Activated CD4-positive, alpha-beta T cell treated with anti-CD3 and anti-CD28 coated beads for 36 hours (primary cell): ENCODE measurements around the gene HES4. TPM values are rescaled to one million over a fixed set of nuclear protein-coding genes. Genes with fewer than 3 reads are reported as not detected.
"Not testable (repeated sequence)": the region's sequence is repeated elsewhere in the genome, so short reads cannot be mapped to it uniquely, and the experiment has no call there.

Experiments used
- ATAC-seq: fragments of 200-7000 bp; cut with Tn5 transposase; one replicate; pipeline ENCODE4 v1.10.0; 2021; ENCODE audit warnings: mild to moderate bottlenecking, moderate library complexity
- CTCF ChIA-PET: fragments of 350-600 bp; sonication (Branson Sonifier 250); formaldehyde crosslinking; loops from one replicate; lab custom pipeline; 2021; ENCODE audit warnings: antibody characterized with exemption; lab: Charles Lee
- POLR2A ChIA-PET: fragments of 350-600 bp; sonication (Branson Sonifier 250); formaldehyde crosslinking; loops from one replicate; lab custom pipeline; 2021; ENCODE audit warnings: antibody characterized with exemption, inconsistent platforms; lab: Charles Lee
- DNase-seq: peaks from one replicate; pipeline ENCODE4 v3.0.0-alpha.2; 2020
- H3K27ac Mint-ChIP-seq: one replicate; pipeline ENCODE4 v1.8.0; 2021; ENCODE audit warnings: mixed read lengths
- H3K27me3 Mint-ChIP-seq: one replicate; pipeline ENCODE4 v1.8.0; 2021; ENCODE audit warnings: mixed read lengths
- H3K36me3 Mint-ChIP-seq: one replicate; pipeline ENCODE4 v1.8.0; 2021; ENCODE audit warnings: low read depth, mixed read lengths
- H3K4me1 Mint-ChIP-seq: one replicate; pipeline ENCODE4 v1.8.0; 2021; ENCODE audit warnings: mixed read lengths
- H3K4me3 Mint-ChIP-seq: one replicate; pipeline ENCODE4 v1.8.0; 2021; ENCODE audit warnings: mild to moderate bottlenecking, moderate library complexity, mixed read lengths
- H3K9me3 Mint-ChIP-seq: one replicate; pipeline ENCODE4 v1.8.0; 2021; ENCODE audit warnings: low read depth, mixed read lengths
- intact Hi-C, 2 experiments: fragments of 100-400 bp; cut with DNase I in 1 of 2; cut with micrococcal nuclease in 1 of 2; formaldehyde crosslinking; loops; one replicate each; pipeline versions ENCODE4 v1.14.2 to v1.15.1; 2022 to 2024; cut with DNase I, micrococcal nuclease
- total RNA-seq, 2 experiments: library from RNA; stranded (reverse); gene quantifications; one replicate each; pipeline ENCODE4 v1.2.3, GENCODE V29; 2021

The HES4 gene
- total RNA-seq, 2 experiments from 2014 or later: 3.5 to 4.2 TPM

DNA sequence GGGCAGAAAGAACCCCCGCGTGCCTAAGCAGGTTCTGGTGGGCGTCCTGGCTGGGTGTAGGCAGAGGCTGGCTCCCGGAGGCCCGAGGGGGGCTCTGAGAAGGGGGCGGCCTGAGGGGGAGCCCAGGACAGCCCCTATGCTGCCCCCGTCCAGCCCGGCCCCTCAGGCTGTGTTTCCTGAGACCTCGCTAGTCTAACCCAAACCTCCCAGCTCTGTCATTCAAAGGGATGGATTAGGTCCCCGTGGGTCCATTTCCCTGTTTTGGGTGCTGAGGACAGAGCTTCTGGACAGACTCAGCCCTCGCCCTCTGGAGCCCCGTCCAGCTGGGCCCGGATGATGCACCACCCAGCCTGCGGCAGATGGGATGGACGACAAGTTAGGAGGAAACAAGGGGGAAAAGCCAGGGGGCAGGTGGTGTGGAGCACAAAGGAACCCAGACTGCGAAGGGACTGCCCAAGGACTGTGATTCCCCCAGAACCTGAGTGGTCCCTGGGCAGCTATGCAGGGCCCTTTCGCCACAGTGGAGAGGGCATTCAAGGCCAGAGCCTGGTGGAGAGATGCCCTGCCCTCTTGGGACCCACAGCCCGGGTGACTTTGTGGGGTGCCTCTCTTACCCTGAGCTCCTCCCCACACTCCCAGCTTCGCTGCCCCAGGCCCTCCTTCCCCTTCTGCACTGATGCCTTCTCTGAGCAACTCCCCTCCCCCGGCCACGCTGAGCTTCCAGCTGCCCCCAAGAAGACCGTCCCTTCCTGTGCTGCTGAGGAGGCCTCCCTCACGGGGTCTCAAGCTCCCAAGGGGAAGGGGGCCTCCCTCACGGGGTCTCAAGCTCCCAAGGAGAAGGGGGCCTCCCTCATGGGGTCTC is 2.8 kb downstream of the HES4 start:
- H3K4me3 Mint-ChIP-seq: no peak overlapping the region
- intact Hi-C loops: no loop called here
- ATAC-seq: no peak
- ChIA-PET CTCF (interaction anchor here (0.8 to 1.3 kb wide), 5 partner anchors 13 to 24 kb away, joined by 3 to 5 read pairs (median 4); partner anchors contain the start of gene PERM1), POLR2A (interaction anchor here (0.5 kb wide), 1 partner anchor 366 kb away, joined by 6 read pairs; no protein-coding TSS in a partner anchor)
- no peak overlapping the region for H3K27ac Mint-ChIP-seq
- H3K4me1 Mint-ChIP-seq: peaks cover 19% of the 10 kb centered on the region
- H3K27me3 Mint-ChIP-seq: peaks cover 15% of the 10 kb centered on the region
- no peak for DNase-seq
- peaks cover 7% of the 10 kb centered on the region for H3K9me3 Mint-ChIP-seq
- H3K36me3 Mint-ChIP-seq: peaks cover 1% of the 10 kb centered on the region

DNA sequence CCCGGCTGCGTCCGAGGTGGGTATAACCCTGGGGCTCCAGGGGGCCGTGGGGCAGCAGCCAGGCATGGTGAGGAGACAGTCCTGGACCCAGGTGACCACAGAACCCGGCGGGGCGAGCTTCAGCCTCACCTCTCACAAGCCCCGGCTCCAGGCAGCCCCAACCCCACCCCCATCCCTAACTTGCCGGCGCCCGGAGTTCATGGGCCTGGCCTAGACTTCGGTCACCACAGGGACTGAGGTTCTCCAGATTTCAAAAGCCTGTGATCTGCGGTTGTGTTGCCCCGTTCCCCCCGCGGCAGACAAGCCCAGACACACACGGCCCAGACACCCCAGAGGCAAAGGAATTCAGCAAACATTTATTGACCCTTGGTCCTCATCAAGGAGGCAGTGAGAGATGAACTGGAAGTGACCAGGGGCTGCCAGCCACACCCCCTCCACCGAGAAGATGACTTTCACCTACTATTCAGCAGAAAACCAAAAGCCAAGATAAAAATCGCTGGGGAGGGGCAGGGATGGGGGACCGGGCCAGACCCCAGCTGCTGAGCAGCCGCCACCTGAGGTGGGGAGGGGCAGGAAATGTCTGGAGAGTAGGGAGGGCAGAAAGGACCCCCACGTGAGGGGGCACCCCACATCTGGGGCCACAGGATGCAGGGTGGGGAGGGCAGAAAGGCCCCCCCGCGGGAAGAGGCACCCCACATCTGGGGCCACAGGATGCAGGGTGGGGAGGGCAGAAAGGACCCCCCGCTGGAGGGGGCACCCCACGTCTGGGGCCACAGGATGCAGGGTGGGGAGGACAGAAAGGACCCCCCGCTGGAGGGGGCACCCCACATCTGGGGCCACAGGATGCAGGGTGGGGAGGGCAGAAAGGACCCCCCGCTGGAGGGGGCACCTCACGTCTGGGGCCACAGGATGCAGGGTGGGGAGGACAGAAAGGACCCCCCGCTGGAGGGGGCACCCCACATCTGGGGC is 3.9 kb downstream of the HES4 start:
- no peak overlapping the region for H3K27ac Mint-ChIP-seq
- H3K9me3 Mint-ChIP-seq: peaks cover 9% of the 10 kb centered on the region
- peaks cover 1% of the 10 kb centered on the region for H3K36me3 Mint-ChIP-seq
- intact Hi-C loops: no loop called here
- POLR2A ChIA-PET: no interaction called here
- peaks cover 30% of the 10 kb centered on the region for H3K4me1 Mint-ChIP-seq
- H3K27me3 Mint-ChIP-seq: peaks cover 18% of the 10 kb centered on the region
- ATAC-seq (no peak), DNase-seq (no peak)
- CTCF ChIA-PET: no interaction called here
- no peak overlapping the region for H3K4me3 Mint-ChIP-seq

DNA sequence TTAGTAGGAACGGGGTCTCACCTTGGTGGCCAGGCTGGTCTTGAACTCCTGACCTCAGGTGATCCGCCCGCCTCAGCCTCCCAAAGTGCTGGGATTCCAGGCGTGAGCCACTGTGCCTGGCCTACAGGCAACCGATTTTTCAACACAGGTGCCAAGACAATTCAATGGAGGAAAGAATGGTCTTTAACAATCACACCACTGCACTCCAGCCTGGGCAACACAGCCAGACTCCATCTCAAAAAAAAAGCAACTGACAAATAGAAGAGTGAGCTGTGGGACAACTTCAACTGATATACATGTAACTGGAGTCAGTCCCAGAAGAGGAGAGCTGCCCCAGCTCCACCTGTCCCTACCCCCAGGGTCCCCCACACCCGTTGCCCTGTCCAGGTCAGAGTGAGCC is 5.4 kb downstream of the HES4 start:
- ATAC-seq, H3K4me3 Mint-ChIP-seq, H3K27ac Mint-ChIP-seq, H3K36me3 Mint-ChIP-seq, intact Hi-C loops, DNase-seq, POLR2A ChIA-PET, H3K9me3 Mint-ChIP-seq: not testable (repeated sequence)
- H3K4me1 Mint-ChIP-seq: peaks cover 26% of the 10 kb centered on the region
- H3K27me3 Mint-ChIP-seq: peaks cover 23% of the 10 kb centered on the region
- CTCF ChIA-PET: interaction anchor here (1.5 to 4.7 kb wide), 2 partner anchors 11 to 13 kb away, joined by 3 to 23 read pairs; partner anchors contain the start of gene PERM1

DNA sequence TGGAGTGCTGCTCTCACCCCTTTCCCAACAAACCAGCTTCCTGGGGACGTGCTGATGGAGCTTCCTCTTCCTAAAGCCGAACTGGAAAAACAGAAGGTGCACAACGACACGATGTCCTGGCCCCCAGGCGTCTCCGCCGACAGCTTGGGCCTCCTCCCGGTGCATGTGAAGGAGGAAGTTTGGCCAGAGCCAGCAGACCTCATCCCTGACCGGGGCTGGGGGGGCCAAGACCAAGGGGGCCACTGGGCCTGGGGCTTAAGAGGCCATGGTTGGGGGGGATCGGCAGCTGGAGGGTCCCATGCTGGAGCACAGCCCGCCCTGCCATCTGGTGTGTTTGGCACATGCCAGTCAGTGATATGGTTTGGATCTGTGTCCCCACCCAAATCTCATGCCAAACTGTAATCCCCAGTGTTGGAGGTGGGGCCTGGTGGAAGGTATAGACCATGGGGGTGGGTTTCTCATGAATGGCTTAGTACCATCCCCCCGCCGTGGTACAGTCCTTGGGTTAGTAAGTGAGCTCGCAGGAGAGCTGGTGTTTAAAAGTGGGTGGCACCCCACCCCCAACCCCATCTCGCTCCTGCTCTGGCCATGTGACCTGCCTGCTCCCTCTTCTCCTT is 6.4 kb downstream of the HES4 start:
- ATAC-seq: no peak
- H3K4me3 Mint-ChIP-seq: no peak overlapping the region
- peaks cover 26% of the 10 kb centered on the region for H3K4me1 Mint-ChIP-seq
- no peak overlapping the region for H3K27ac Mint-ChIP-seq
- ChIA-PET POLR2A (no interaction called here), CTCF (interaction anchor here (0.7 to 4.7 kb wide), 4 partner anchors 9 to 114 kb away, joined by 3 to 23 read pairs (median 6); partner anchors contain the start of gene PERM1)
- no peaks in the 10 kb centered on the region for H3K36me3 Mint-ChIP-seq
- H3K9me3 Mint-ChIP-seq: peaks cover 9% of the 10 kb centered on the region
- DNase-seq: no peak
- intact Hi-C loops: loop anchor here in 1 of 2 experiments (2.0 kb wide), 1 partner anchor 19 kb away; the partner anchor contains the start of gene ISG15
- H3K27me3 Mint-ChIP-seq: peaks cover 23% of the 10 kb centered on the region

DNA sequence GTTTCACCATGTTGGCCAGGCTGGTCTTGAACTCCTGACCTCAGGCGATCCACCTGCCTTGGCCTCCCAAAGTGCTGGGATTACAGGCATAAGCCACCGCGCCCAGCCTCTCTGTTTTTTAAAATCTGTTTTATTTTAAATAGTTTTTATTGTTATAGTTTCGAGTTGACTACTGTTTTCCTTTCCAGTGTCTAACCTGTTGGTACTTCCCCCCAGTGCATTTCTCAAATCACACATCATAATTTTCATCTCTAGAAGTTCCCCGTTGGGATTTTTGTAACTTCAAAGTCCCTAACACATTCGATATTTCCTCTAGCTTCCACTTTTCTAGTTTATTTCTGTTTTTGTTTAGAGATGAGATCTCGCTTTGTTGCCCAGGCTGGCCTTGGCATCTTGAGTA is 7.5 kb downstream of the HES4 start:
- DNase-seq: no peak
- Mint-ChIP-seq H3K27me3 (peaks cover 23% of the 10 kb centered on the region), H3K36me3 (no peaks in the 10 kb centered on the region), H3K27ac (peak overlapping the region; percentile 49), H3K9me3 (peaks cover 9% of the 10 kb centered on the region), H3K4me1 (peaks cover 26% of the 10 kb centered on the region), H3K4me3 (no peak overlapping the region)
- intact Hi-C loops: loop anchor here in 1 of 2 experiments (2.0 kb wide), 1 partner anchor 20 kb away; the partner anchor contains the start of gene ISG15
- ChIA-PET CTCF (interaction anchor here (0.6 to 4.7 kb wide), 9 partner anchors 8 to 889 kb away, joined by 3 to 23 read pairs (median 4); partner anchors contain the start of gene AGRN), POLR2A (interaction anchor here (0.6 to 0.7 kb wide), 2 partner anchors 9 to 66 kb away, joined by 3 to 6 read pairs; no protein-coding TSS in a partner anchor)
- ATAC-seq: peak; percentile 82

DNA sequence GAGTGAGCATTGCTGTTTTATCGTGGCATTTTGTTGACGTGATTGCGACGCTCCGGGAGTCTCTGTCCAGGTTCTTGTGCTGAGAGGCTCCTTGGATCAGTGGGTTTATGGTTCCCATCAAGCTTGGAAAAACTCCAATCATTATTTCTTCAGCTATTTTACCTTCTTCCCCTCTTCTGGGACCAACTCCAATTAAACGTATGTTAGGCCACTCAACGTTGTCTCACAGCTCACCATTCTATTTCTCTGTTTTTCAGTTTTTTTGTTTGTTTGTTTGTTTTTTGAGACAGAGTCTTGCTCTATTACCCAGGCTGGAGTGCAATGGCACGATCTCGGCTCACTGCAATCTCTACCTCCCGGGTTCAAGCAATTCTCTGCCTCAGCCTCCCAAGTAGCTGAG is 8.0 kb downstream of the HES4 start:
- POLR2A ChIA-PET: no interaction called here
- CTCF ChIA-PET: interaction anchor here (0.6 to 4.7 kb wide), 6 partner anchors 8 to 889 kb away, joined by 3 to 23 read pairs (median 4); partner anchors contain the start of gene AGRN
- DNase-seq: no peak

DNA sequence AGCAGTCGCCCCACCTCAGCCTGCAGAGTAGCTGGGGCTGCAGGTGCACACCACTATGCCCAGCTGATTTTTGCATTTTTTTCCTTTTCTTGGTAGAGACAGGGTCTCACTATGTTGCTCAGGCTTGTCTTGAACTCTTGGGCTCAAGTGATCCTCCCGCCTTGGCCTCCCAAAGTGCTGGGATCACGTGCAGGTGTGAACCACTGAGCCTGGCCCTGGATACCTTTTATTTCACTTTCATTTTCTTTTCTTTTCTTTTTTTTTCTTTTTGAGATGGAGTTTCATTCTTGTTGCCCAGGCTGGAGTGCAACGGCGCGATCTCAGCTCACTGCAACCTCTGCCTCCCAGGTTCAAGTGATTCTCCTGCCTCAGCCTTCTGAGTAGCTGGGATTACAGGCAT is 8.6 kb downstream of the HES4 start:
- H3K36me3 Mint-ChIP-seq, intact Hi-C loops, ATAC-seq, H3K27ac Mint-ChIP-seq, H3K9me3 Mint-ChIP-seq, DNase-seq, POLR2A ChIA-PET, H3K4me3 Mint-ChIP-seq: not testable (repeated sequence)
- H3K4me1 Mint-ChIP-seq: peaks cover 24% of the 10 kb centered on the region
- CTCF ChIA-PET: interaction anchor here (2.0 to 4.7 kb wide), 2 partner anchors 7 to 11 kb away, joined by 8 to 23 read pairs; no protein-coding TSS in a partner anchor
- peaks cover 23% of the 10 kb centered on the region for H3K27me3 Mint-ChIP-seq

More for the DNA sequence above, 8.0 kb downstream of the HES4 start:
- Mint-ChIP-seq H3K27ac (no peak overlapping the region), H3K9me3 (peaks cover 9% of the 10 kb centered on the region), H3K36me3 (no peaks in the 10 kb centered on the region), H3K4me1 (peaks cover 24% of the 10 kb centered on the region), H3K27me3 (peaks cover 21% of the 10 kb centered on the region), H3K4me3 (no peak overlapping the region)
- intact Hi-C loops: loop anchor here in 1 of 2 experiments (2.0 kb wide), 1 partner anchor 21 kb away; the partner anchor contains the start of gene ISG15
- ATAC-seq: no peak

DNA sequence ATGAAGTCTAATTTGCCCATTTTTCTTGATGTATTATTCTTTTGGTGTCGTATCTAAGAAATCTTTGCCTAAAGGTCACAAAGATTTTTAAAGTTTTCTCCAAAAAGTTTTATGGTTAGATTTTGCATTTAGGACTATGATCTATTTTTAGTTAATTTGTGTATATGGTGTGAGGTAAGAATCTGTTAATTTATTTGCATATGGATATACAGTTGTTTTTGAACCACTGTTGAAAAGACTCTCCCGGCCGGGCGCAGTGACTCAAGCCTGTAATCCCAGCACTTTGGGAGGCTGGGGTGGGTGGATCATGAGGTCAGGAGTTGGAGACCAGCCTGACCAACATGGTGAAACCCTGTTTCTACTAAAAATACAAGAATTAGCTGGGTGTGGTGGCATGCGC is 11.8 kb downstream of the HES4 start:
- H3K36me3 Mint-ChIP-seq, CTCF ChIA-PET, H3K9me3 Mint-ChIP-seq, DNase-seq, H3K4me3 Mint-ChIP-seq, ATAC-seq, H3K27ac Mint-ChIP-seq, POLR2A ChIA-PET: not testable (repeated sequence)
- intact Hi-C loops: loop anchor here in 1 of 2 experiments (10.0 kb wide), 1 partner anchor 47 kb away; no protein-coding TSS in a partner anchor
- Mint-ChIP-seq H3K27me3 (peaks cover 26% of the 10 kb centered on the region), H3K4me1 (peaks cover 20% of the 10 kb centered on the region)

DNA sequence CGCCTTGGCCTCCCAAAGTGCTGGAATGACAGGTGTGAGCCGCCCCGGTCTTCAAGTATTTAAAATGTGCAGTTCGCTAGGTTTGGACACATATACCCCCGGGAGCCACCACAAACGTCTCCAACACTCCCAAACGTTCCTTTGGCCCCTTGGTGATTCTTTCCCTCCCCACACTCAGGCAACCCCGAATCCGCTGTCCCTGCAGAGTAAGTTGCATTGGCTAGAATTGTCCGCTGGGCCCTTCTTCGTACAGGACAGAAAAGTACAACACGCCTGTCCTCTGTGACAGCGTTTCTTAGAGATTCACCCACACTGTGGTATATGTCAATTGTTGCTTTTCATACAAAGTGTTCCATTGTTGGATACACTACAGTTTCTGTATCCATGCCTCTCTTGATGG is 14.8 kb downstream of the HES4 start:
- intact Hi-C loops: loop anchor here in 1 of 2 experiments (2.0 to 10.0 kb wide), 2 partner anchors 50 to 78 kb away; no protein-coding TSS in a partner anchor
- no peak overlapping the region for H3K27ac Mint-ChIP-seq
- CTCF ChIA-PET: interaction anchor here (0.7 to 3.3 kb wide), 7 partner anchors 8 to 210 kb away, joined by 3 to 23 read pairs (median 4); no protein-coding TSS in a partner anchor
- POLR2A ChIA-PET: no interaction called here
- no peak for DNase-seq
- H3K9me3 Mint-ChIP-seq: no peaks in the 10 kb centered on the region
- no peak for ATAC-seq
- H3K4me1 Mint-ChIP-seq: no peaks in the 10 kb centered on the region
- no peaks in the 10 kb centered on the region for H3K36me3 Mint-ChIP-seq
- no peak overlapping the region for H3K4me3 Mint-ChIP-seq
- peaks cover 22% of the 10 kb centered on the region for H3K27me3 Mint-ChIP-seq

DNA sequence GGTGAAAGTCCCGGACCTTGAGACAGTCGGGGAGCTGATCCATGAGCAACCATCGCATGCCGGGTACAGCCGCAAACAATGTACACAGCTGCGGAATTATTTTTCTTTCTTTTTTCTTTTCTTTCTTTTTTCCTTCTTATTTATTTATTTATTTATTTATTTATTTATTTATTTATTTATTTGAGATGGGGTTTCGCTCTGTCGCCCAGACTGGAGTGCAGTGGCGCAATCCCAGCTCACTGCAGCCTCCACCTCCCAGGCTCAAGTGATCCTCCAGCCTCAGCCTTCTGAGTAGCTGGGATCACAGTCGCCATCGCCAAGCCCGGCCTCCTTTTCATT is 15.5 kb downstream of the HES4 start:
- H3K9me3 Mint-ChIP-seq: no peaks in the 10 kb centered on the region
- no peak overlapping the region for H3K4me3 Mint-ChIP-seq
- H3K36me3 Mint-ChIP-seq: no peaks in the 10 kb centered on the region
- H3K27ac Mint-ChIP-seq: no peak overlapping the region
- no peaks in the 10 kb centered on the region for H3K4me1 Mint-ChIP-seq
- DNase-seq: no peak
- H3K27me3 Mint-ChIP-seq: peaks cover 18% of the 10 kb centered on the region
- intact Hi-C loops: loop anchor here (1.0 to 10.0 kb wide), 5 partner anchors 33 to 308 kb away; no protein-coding TSS in a partner anchor
- POLR2A ChIA-PET: no interaction called here
- CTCF ChIA-PET: interaction anchor here (0.7 to 3.3 kb wide), 8 partner anchors 8 to 266 kb away, joined by 3 to 23 read pairs (median 4); no protein-coding TSS in a partner anchor
- ATAC-seq: no peak
